Stimulated activated CD4-positive, alpha-beta T cell treated with anti-CD3 and anti-CD28 coated beads, Interleukin-15, amount 100 ng/mL, for 24 hours (primary cell): ENCODE results near the gene DARS1.

ENCODE experiments used
- DNase-seq: peaks from one replicate; pipeline ENCODE4 v3.0.0-alpha.2; 2020

DARS1 gene

DNA sequence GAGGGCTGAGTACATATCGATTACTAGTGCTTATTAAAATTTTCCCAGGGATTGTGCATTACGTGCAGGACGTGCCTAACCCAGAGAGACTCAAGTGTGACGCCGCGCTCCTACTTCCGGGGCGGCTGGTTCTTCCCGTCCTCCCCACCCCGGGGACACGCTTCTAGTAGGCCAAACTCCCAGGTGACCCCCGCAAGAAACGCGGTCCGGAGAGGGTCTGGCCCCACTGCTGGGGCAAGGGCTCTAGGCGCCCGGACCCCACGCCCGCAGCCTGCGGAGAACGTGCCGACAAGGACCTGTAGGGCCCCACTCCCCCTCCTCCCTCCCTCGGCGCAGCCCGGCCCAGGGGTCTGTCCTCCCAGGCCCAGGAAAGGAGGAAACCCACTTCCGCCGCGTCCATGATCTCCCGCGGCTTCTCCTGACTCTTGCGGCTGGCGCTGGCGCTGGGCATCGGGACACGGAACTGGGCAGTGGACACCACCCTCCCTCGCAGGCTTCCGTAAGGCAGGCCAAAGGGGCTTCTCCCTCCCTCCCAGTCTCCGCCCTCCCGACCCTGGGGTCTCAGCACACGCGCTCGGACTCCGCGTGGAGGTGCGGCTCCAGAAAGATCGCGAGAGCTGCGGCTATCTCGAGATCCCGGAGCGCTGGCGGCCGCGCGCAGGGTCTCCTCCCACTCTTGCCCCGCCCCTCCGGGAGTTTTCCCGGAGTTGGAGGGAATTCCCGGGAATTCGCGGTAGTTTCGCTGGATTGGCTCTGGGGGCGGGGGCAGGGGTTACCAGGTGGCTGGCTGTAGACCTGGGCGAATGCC lies at the start of gene DARS1:
DARS1 (minus strand) TSS at position 609 of the 808 bp plus-strand sequence; CDS start at position 451, 158 bp downstream.
- peak; percentile 91 for DNase-seq

DNA sequence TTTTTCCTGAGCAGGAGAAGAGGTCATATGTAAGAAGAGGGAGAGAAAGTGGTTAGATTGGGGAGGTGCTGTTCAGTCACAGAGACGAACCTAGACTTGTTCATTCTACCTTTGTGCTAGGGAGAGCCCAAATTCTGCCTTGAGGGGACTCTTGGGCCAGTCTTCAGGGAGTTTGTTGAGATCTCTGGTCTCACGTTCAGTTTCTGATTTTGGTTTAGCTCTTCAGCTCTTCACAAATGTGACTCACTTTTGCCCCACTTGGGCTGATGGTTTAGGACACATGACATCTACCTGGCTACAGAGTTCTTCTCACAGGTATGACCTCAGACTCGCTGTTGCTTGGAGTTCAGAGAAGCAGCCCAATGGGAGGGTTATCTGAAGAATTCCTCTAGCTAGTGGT lies 49.2 kb upstream of the DARS1 start:
- no peak for DNase-seq

DNA sequence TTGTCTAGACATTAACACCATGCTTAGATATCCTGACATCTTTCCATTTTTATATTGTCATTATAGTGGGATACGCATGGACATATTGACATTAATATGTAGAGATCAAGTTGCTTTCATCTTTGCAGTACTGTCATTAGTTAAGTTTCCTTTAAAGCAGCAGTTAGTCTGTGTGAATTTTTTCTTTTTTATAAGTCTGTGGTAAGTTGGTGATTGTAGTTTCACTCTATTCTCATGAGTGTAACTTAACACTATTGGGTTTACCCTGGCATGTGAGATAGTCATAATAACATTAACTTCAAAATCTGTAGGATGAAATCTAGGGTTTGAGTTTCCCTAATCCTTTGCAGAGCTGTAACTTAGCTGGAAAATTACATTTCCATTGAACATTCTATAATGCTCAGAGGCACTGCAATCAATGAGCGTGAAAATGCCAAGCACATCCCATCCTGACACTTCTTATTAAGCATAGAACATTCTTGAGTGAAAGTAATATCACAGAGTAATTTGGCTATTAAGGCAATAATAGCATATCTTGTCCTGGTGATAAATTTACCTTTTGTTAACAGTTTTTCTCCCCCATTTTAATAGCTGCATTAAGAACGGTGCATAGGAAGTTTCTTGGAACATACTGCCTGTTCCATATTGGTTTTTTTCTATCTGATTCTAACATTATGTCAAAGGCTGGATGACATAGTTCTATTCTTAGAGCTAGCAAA lies 47.5 kb upstream of the DARS1 start:
- DNase-seq = no peak

DNA sequence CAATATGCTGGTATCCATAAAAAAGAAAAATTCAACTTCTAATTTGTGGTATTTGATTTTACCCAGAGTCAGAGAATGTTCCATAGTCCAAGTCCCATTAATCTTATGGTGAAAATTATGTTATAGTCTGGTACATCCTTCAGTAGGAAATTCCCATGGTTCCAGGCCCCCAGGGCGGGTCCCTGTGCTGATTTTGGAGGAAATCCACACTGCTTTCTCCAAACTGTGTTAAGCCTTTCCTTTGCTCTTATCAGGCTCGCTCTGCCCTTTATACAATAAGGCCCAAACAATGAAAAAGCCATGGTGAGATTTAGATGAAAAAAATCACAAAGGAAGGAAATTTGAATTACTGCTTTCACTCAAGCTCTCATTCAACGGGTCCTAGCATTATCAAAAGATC lies 46.8 kb upstream of the DARS1 start:
- DNase-seq = no peak

DNA sequence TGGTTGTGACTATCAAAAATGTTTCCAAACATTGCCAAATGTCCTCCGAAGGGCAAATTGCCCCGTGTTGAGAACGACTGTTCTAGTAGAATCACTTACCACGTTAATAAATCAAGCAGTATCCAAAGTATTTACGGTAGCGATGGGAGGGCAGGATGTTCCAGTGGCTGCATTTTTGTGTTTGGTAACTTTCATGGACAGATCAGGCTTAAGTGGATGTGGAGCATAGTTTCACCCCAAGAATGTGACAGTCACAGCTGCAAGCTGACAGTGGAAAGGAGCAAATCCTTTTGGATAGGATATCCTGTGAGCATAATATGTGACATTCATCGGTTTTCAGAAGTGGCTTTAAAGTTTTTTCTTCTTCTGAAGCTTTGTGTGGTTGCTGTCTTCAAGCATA lies 46.3 kb upstream of the DARS1 start:
- no peak for DNase-seq

DNA sequence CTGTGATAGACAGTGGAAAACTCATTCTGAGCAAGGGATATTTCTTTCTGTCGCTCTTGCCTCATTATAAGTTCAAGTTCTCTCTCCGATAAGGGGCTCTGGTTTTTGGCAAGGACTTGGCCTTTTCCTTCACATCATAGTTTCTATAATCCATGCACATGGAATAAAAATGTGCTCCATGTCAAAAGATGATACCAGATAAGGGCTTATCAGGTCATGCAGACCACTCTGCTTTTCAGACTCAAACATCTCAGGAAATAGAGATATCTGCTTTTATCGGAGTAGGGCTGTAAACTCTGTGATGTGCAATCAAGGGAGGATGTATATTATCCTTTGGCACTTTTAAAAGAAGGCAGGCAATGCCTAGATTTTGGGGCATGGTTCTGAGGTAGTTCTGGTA lies 45.0 kb upstream of the DARS1 start:
- DNase-seq = no peak

DNA sequence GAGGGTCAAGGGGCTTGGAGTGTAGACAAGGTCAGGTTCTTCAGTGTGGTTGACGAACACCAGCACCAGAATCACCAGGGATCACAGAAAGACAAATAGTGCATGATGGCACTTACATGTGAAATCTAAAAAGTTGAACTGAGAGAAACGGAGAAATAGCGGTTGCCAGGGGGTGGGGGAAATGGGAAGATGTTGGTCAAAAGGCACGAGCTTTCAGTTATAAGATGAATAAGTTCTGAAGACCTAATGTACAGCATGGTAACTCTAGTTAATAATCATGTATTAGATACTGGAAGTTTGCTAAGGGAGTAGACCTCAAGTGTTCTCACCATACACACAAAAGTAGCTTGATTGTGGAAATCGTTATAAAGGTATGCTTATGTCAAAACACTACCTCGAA lies 43.7 kb upstream of the DARS1 start:
- DNase-seq = no peak

DNA sequence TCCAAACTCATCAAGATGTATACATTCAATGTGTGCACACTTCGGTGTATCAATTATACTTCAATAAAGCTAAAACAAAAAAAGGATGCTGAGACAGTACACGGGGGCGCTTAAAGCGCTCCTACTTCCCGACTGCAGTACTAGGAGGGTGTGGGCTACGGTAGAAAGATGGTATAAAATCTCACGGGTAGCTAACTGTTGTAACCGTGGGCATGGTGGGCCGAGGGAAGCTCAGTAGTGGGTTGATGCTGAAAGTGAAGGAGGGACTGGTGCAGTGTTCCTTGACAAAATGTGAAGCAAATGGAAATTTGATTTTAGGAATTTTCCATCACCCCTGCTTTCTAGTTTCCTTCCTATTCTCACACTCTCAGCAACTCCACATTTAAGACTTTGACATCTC lies 42.6 kb upstream of the DARS1 start:
- no peak for DNase-seq

DNA sequence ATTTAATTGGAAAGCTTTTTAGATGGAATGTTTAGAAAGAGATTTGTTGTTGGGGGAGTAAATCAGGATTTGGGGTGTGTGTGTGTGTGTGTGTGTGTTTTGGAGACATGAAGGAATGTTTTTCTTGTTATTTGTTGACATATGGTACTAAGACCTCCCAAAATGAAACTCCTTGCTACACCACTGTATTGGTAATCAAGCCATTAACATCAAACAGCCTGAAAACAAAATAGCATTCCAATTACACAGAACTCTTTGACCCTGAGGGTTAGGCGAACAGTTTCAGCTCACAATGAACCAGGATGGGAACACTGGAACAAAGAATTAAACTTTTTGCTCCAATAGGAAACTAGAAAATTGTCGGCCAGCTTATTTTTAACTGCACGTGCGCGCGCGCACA lies 41.7 kb upstream of the DARS1 start:
- DNase-seq = no peak

DNA sequence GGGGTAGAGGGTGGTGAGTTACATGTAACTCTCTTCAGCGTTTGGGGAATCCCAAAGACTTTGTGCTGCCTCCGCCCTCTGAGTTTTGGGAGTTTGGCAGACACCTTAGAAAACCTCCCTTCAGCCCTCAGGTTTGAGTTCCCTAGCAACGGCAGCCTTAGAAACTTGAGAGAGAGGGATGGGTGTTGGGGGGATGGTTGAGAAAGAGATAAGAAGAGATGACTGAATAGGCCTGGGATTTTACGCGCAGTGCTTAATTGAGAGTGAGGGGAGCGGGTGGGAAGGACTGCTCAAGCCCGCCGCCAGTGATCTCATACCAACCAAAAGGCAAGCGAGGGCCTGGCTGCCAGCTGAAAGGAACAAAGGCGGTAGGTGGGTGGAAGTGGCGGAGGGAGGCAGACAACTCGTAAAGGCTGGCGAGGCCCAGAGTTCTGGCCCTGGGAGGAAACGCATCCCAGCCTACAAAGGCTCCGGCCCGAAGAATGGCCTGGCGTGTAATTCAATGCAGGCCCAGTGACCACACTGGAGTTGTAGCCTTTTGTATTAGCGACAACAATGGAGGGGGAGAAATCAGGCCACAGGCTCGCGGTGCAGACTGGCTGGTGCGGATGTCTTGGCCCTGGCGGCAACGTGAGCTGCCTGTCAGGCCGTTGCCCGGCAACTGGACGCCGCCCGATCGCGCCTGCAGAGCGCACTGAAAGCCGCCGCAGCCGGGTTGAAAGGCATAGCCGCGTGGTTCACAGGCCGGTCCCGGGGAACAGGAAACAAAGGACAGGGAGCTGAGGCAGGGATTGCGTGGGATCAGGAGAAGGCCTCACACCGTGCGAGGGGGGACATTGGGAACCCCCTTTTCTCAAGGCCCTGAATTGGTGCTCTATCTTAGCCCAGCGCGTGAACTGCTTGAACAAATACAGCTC lies 39.9 kb upstream of the DARS1 start:
- peak; percentile 58 for DNase-seq

DNA sequence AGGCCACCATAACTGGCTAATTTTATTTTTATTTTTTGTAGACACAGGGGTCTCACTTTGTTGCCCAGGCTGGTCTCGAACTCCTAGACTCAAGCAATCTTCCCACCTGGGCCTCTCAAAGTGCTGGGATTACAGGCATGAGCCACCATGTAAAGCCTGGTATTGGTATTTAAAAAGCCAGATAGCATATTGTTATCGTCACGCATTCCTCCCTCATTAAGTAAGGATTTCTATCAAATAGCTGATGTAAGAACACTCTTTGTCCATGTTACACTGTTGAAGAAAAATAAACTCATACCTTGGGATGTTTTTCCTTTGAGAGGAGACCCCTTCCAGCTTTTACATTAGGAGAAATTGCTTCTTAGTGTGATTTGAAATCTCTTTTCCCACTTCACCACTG lies 39.2 kb upstream of the DARS1 start:
- DNase-seq = no peak

DNA sequence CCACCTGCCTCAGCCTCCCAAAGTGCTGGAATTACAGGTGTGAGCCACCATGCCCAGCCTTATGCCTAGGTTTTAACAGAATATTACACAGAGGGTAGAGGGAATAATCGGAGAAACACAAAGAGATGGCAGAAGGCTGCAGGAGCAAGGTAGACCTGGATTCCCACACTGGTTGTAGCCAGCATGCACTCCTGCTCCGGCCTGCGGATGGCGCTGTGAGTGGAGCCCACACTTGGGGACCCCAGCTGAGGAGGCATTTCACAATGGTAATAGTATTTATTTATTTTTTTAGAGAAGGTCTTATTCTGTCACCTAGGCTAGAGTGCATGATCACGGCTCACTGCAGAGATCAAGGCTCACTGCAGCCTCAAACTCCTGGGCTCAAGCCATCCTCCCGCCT lies 38.8 kb upstream of the DARS1 start:
- no peak for DNase-seq

DNA sequence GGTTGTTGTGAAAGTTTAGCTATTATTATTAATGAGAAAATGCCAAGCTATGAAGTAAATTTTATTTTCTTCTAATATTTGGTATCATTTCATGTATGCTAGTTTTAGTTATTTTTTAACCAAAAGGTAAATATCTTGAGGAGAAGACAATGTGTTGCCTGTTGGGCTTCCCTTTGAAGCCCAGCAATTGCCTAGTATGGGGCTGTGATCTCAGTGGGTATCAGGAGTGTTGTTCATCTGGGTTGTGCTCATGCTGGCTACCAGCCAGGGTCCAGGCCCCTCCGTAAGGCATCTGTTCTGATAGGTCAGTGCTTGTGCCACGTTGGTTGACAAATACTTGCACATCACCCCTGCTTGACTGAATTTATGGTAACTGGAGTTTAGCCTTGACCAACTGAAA lies 38.0 kb upstream of the DARS1 start:
- no peak for DNase-seq

DNA sequence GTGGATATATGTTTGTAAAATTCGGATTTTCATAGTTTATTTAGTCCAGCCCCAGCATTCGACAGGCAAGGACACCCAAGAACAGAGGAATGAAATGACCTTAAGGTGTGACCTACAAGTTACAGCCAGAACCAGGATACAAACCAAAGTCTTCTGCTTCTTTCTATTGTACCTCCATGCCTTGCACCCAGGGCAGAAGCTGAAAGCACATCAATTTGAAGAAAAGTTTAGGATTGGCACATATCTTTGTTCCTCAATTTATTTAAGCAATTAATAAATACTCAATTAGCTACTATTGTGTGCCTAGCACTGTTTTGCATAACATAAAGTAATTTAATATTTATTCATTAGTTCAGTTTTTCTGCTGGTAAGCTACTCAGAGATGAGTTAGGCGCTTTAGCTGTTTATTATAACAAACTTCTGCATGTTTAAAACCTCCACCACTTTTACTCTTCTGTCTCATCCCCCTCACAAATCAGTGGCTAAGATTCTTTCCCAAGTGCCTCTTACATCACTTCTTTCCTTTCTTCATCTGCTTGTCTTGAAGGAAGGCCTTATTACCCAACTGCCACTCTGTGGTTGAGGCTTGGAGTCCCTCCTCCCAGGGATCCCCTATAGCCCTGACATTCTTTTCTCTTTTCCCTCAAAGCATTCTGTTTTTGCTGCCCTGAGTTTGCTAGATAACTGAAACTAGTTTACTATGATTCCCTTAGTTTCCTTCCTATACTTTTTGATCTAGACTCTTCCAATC lies 37.1 kb upstream of the DARS1 start:
- no peak for DNase-seq

DNA sequence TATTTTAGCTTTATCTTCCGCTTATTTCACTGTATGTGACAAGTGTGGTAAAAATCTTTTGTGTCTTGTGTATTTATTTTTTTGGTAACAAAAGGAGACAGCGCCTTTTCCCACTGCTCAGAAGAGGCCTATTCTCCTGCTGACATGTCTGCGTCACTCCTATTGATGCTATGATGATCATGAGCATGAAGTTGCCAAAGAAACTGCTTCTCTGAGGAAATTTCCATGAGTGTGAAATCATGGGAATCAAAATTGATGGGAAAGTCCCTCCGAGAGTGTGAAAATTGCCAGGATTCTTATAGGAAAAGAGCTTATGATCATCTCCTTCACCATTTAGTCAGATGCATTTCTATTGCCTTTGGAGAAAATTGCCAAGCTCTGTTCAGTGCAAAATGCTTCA lies 36.5 kb upstream of the DARS1 start:
- no peak for DNase-seq

DNA sequence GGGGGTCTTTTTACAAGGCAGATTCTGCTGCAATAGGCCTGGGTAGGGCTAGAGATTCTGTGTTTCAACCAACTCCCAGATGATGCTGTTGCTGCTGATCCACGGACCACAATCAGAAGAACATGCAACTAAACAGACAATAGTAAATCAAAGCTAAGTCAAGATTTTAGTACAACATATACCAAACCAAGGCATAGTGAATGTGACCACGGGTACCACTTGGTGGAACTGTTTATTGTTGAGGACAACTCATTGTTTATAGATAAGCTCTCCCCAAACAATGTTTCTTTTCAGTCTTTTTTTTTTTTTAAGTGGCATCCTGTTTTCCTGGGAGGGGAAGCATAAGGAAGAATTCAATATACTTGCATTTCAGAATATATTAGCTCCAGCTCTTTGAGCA lies 36.0 kb upstream of the DARS1 start:
- DNase-seq = no peak

DNA sequence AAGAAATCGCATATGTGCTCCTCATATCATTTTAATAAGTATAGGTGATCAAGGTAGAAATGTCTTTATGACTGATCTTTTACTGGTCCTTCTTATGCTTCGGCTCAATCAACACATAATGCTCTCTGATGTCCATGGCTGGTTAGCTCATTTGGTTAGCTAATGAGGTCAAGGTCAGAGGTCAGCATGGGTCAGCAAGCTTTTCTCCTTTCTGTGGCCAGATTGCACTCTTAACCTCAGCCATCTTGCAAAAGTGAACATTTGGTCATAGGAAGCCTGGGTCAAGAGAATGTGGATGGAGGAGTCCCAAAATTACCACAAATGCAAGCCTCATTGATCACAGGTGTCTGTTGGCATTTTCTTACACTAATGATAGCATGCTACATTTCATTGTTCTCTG lies 35.4 kb upstream of the DARS1 start:
- DNase-seq = no peak

DNA sequence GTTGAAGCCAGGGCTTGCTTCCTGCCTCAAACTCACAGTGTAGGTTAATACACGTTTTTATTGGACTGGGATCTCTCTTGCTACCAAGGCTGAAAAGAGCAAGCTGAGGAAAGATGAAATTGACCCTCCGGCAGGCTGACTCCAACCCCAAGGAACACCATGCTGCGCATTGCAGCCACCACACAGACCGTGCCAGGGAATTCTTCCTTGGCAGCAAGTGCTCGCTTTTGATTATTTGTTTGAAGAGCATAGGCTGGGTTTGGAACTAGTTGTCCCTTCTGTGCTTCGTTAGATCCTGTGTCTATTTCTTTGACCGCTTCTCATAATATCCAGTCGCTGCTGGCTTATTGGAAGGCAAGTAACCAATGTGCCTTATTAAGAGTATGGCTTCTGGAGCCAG lies 34.4 kb upstream of the DARS1 start:
- no peak for DNase-seq

DNA sequence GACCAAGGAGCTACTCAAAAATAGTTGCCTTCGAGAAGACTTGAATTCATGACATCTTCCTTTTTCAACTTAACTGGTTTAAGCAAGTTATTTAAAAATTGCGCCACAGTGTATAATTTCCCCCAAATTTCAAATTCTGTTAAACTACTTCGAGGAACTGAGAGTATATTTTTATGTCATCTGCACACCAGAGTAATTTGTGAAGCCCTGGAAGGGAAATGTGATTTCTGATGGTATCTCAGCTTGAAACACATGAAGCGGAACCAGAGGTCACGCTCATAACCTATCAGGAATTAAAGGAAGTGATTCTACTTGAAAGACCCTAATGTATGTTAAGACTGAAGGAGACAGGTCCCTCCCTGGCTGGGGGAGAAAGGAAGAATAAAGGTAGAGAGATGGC lies 33.9 kb upstream of the DARS1 start:
- DNase-seq = no peak

DNA sequence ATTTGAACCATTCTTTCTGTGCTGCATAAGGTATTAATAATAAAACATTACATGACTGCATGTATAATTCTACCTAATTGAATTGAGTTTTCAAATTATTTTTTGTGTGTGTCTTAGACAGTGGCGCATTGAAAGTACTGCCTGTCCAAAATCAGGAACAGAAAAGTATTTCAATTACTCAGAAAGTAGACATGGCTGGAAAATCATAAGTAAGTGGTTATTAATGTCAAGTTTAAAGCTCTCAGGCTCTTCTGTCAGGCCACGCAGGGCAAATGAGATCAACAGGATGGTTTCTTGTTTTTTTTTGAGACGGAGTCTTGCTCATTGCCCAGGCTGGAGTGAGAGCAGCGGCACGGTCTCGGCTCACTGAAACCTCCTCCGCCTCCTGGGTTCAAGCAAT lies 32.4 kb upstream of the DARS1 start:
- no peak for DNase-seq

DNA sequence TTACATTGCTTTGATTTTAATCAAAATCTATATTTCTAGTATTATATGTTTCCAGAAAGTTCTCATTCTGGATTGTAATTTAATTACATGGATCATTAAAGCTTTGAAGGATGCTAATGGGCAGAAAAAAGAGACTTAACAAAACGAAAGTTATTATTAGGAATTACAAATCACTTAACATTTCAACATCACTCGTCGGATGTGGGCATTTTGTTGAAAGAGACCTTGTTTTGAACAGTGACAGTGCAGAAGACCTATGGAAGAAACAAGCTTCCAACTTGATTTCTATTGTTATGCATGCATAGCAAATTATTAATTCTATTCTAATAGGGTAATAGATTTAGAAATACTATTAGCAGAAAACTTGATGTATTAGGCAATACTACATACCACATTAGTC lies 31.4 kb upstream of the DARS1 start:
- no peak for DNase-seq

DNA sequence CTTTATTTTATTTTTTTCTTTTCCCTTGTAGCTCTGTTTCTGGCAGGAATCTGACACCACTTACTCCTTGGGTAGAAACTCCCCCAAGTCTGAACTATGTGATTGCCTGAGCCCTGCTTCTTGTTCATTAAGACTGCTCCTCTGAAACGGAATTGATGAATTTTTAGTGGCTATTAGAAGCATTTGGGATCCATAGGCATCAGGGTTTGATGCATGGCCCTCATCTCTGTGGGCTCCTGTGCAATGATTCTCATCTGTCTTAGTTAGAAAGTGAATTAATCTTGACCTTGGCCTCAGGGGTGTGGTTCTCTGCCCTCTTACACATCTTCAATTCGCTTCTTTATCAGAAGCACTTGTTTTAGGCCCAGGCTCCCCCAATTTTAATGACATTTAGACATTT lies 31.0 kb upstream of the DARS1 start:
- no peak for DNase-seq

DNA sequence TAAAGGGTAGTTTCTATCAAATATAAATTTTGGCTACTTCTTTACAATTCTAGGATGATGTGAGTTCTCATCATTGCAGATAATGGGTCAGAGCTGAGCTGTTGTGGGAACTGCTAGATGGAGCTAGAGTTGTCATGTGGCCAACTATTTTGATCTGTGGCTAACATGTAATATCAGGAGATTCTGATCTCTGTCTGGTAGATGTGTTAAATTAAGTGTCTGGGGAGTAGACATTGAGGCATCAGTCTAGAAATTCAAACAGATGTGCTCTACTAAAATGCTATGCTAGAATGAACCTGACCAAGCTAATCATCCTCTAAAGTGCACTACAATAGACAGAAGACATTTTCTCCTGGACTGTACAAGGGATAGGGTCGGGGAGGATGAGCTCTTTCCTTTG lies 30.3 kb upstream of the DARS1 start:
- no peak for DNase-seq
